T-helper 17 cell (primary cell): ENCODE results near the gene MEIG1. TPM values are rescaled to one million over a fixed set of nuclear protein-coding genes. Genes with fewer than 3 reads are reported as not detected.

Source experiments
- total RNA-seq, 4 donors: library from RNA in 2 of 4; stranded (reverse) in 2 of 4; gene quantifications; one replicate each; pipeline ENCODE4 v1.2.3 and lab custom pipeline; 2022 to 2026

The MEIG1 gene
- total RNA-seq, 2 donors from 2014 or later = not detected

Other genes starting within 250 kb of the MEIG1 start
- 100 to 1,000 TPM; 258 to 399 TPM for gene FAM107B, start 184.5 kb upstream of the MEIG1 start, total RNA-seq
- gene CDNF, start 121.4 kb upstream of the MEIG1 start, total RNA-seq = 1 to 10 TPM in 1 of 2 donors, under 1 TPM in 1; 0.62 to 3.2 TPM
- gene HSPA14, start 121.1 kb upstream of the MEIG1 start, total RNA-seq = 10 to 100 TPM; 22.5 to 24.7 TPM
- 10 to 100 TPM; 22.2 to 23.2 TPM for gene MSANTD7, start 121.1 kb upstream of the MEIG1 start, total RNA-seq
- gene SUV39H2, start 80.5 kb upstream of the MEIG1 start, total RNA-seq = 1 to 10 TPM; 3.3 to 3.7 TPM
- gene DCLRE1C, start 5.3 kb upstream of the MEIG1 start, total RNA-seq = 10 to 100 TPM; 12.8 to 15.3 TPM
- gene OLAH, start 84.6 kb downstream of the MEIG1 start, total RNA-seq = 1 to 10 TPM in 1 of 2 donors, not detected in 1; 3.8 TPM
- under 1 TPM in 1 of 2 donors, not detected in 1; 0.77 TPM for gene ACBD7, start 129.4 kb downstream of the MEIG1 start, total RNA-seq
- gene RPP38, start 138.0 kb downstream of the MEIG1 start, total RNA-seq = 10 to 100 TPM; 12.1 to 14.3 TPM
- 10 to 100 TPM; 42.2 to 42.9 TPM for gene NMT2, start 209.3 kb downstream of the MEIG1 start, total RNA-seq